ENCODE results near the gene TRIM72. TPM values are rescaled to one million over a fixed set of nuclear protein-coding genes. Genes with fewer than 3 reads are reported as not detected.
"Not testable (repeated sequence)": the region's sequence is repeated elsewhere in the genome, so short reads cannot be mapped to it uniquely, and the experiment has no call there.

Gene TRIM72
- total RNA-seq, 1 donor from 2014 or later, result 0.06 TPM

DNA sequence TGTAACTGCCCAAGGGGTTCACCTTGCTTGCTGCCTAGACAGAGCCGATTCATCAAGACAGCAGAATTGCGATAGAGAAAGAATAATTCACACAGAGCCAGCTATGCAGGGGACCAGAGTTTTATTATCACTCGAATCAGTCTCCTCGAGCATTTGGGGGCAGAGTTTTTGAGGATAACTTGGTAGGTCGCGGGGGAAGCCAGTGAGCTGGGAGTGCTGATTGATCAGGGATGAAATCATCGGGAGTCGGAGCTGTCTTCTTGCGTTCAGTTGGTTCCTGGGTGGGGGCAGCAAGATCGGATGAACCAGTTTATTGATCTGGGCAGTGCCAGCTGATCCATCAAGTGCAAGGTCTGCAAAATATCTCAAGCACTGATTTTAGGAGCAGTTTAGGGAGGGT lies 55.0 kb downstream of the TRIM72 start:
- Histone ChIP-seq H3K27ac (no peak overlapping the region), H3K36me3 (peaks cover 5% of the 10 kb centered on the region), H3K9me3 (no peaks in the 10 kb centered on the region), H3K4me3 (no peak overlapping the region), H3K4me1 (no peaks in the 10 kb centered on the region), H3K27me3 (ENCODE audit: low read depth) (no peaks in the 10 kb centered on the region)
- no peak for DNase-seq
- no peak for ATAC-seq
- intact Hi-C loops (cut with DNase I), result no loop called here
- TF ChIP-seq, protein P1, sequence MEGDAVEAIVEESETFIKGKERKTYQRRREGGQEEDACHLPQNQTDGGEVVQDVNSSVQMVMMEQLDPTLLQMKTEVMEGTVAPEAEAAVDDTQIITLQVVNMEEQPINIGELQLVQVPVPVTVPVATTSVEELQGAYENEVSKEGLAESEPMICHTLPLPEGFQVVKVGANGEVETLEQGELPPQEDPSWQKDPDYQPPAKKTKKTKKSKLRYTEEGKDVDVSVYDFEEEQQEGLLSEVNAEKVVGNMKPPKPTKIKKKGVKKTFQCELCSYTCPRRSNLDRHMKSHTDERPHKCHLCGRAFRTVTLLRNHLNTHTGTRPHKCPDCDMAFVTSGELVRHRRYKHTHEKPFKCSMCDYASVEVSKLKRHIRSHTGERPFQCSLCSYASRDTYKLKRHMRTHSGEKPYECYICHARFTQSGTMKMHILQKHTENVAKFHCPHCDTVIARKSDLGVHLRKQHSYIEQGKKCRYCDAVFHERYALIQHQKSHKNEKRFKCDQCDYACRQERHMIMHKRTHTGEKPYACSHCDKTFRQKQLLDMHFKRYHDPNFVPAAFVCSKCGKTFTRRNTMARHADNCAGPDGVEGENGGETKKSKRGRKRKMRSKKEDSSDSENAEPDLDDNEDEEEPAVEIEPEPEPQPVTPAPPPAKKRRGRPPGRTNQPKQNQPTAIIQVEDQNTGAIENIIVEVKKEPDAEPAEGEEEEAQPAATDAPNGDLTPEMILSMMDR (IDR thresholded peaks at IDR 0.05), result no peak

DNA sequence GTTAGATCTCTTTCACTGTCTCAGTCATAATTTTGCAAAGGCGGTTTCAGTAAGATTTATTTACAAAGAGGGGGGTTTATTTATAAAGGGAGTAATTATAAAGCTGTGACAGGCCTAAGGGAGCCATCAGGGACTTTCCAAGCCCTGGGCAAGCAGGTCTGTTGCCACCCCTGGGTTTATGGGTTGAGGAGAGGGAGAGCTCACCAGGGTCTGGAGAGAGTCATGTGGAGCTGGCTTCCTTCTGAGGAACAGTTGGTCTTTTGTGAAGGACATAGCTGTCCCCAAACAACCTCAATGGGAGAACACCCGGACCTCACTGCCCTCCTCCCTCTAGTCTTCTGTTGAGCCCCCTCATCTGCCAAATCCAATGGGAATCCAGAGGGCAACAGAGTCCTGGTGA lies 55.6 kb downstream of the TRIM72 start:
- H3K9me3 ChIP-seq, result no peaks in the 10 kb centered on the region
- DNase-seq, result no peak
- no peaks in the 10 kb centered on the region for H3K27me3 ChIP-seq (ENCODE audit: low read depth)
- no peak for ATAC-seq
- TF ChIP-seq, protein P1 (IDR thresholded peaks at IDR 0.05), result no peak
- intact Hi-C loops (cut with DNase I), result no loop called here
- H3K4me1 ChIP-seq, result no peaks in the 10 kb centered on the region
- H3K4me3 ChIP-seq, result no peak overlapping the region
- H3K27ac ChIP-seq, result no peak overlapping the region
- H3K36me3 ChIP-seq, result peaks cover 7% of the 10 kb centered on the region

DNA sequence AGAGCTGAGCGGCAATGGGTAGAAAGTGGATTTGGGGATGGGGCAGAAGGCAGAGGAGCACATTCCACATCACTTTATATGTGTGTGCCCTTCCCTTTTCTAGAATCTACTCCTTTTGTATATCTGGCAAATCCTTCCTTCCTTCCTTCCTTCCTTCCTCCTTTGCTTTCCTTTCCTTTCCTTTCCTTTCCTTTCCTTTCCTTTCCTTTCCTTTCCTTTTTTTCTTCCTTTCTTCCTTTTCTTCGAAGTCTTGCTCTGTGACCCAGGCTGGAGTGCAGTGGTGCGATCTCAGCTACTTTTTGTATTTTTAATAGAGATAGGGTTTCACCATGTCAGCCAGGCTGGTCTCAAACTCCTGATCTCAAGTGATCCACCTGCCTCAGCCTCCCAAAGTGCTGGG lies 56.1 kb downstream of the TRIM72 start:
- H3K36me3 ChIP-seq; H3K27ac ChIP-seq; H3K9me3 ChIP-seq; ATAC-seq; H3K27me3 ChIP-seq (ENCODE audit: low read depth); DNase-seq; intact Hi-C loops (cut with DNase I); H3K4me1 ChIP-seq; H3K4me3 ChIP-seq: not testable (repeated sequence)

DNA sequence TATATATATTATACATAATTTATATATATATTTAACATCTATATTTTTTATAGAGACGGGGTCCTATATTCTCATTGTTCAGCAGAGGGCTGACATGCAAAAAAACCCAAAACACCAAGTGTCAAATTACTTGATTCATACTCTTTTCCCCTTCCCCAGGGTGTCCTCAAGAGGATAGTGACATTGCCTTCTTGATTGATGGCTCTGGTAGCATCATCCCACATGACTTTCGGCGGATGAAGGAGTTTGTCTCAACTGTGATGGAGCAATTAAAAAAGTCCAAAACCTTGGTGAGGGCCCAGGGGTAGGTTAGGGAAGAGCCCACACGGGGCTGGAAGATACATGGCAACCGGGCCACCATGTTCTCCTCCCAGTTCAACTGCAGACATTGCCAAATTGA lies 56.9 kb downstream of the TRIM72 start:
- peaks cover 7% of the 10 kb centered on the region for H3K36me3 ChIP-seq
- ATAC-seq (no peak), DNase-seq (no peak)
- no peaks in the 10 kb centered on the region for H3K9me3 ChIP-seq
- no peak overlapping the region for H3K4me3 ChIP-seq
- H3K4me1 ChIP-seq, result no peaks in the 10 kb centered on the region
- no peaks in the 10 kb centered on the region for H3K27me3 ChIP-seq (ENCODE audit: low read depth)
- TF ChIP-seq, protein P1 (IDR thresholded peaks at IDR 0.05), result no peak
- intact Hi-C loops (cut with DNase I), result no loop called here
- no peak overlapping the region for H3K27ac ChIP-seq

DNA sequence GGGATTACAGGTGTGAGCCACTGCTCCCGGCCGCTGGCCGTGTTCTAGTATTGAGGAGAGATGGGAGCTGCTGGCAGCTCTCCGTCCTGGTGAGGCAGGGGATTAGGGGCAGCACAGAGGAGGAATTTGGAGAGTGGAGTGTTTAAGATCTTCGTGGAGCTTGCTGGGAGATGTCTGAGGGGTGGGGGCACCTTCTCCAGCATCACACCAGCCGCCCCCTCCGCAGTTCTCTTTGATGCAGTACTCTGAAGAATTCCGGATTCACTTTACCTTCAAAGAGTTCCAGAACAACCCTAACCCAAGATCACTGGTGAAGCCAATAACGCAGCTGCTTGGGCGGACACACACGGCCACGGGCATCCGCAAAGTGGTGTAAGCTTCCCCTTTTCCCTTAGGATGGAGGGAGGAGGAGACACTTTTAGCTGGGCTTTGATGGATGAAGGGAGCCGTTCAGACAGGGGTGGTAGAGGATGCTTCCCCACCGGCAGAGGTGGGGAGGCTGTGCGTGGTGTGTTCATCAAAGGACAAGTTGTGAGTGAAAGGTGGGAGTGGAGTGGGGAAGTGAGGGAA lies 57.8 kb downstream of the TRIM72 start:
- no peaks in the 10 kb centered on the region for H3K27me3 ChIP-seq (ENCODE audit: low read depth)
- H3K9me3 ChIP-seq, result no peaks in the 10 kb centered on the region
- intact Hi-C loops (cut with DNase I), result no loop called here
- H3K4me3 ChIP-seq, result no peak overlapping the region
- no peak overlapping the region for H3K27ac ChIP-seq
- peaks cover 7% of the 10 kb centered on the region for H3K36me3 ChIP-seq
- DNase-seq, result no peak
- ATAC-seq, result no peak
- TF ChIP-seq, protein P1 (IDR thresholded peaks at IDR 0.05), result no peak
- H3K4me1 ChIP-seq, result no peaks in the 10 kb centered on the region

DNA sequence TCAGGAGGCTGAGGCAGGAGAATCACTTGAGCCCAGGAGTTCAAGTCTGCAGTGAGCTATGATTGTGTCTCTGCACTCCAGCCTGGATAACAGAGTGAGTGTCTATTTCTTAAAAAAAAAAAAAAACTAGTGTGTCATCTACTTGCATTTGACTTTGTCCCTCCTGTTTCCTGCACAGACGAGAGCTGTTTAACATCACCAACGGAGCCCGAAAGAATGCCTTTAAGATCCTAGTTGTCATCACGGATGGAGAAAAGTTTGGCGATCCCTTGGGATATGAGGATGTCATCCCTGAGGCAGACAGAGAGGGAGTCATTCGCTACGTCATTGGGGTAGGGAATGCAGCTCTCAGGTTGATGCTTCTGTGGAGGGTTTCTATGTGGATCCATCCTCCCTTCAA lies 59.3 kb downstream of the TRIM72 start:
- Histone ChIP-seq H3K27me3 (ENCODE audit: low read depth) (no peaks in the 10 kb centered on the region), H3K36me3 (peaks cover 7% of the 10 kb centered on the region), H3K9me3 (no peaks in the 10 kb centered on the region), H3K4me1 (no peaks in the 10 kb centered on the region), H3K4me3 (no peak overlapping the region), H3K27ac (no peak overlapping the region)
- TF ChIP-seq, protein P1 (IDR thresholded peaks at IDR 0.05), result no peak
- ATAC-seq, result no peak
- intact Hi-C loops (cut with DNase I), result no loop called here
- no peak for DNase-seq

Measured in lower lobe of right lung (tissue), 2 donors.